HEK293 (cell line): ENCODE measurements around the gene KIF17.

Source experiments
- KLF7 ChIP-seq: fragments of 450-650 bp; formaldehyde crosslinking; IDR thresholded peaks from 2 replicates; pipeline ENCODE4 v1.5.1; 2016; ENCODE audit warnings: missing biosample characterization, missing genetic modification characterization, borderline replicate concordance
- YY1 ChIP-seq: fragments of 450-650 bp; formaldehyde crosslinking; IDR thresholded peaks from 2 replicates; pipeline ENCODE4 v1.5.1; 2018; ENCODE audit warnings: missing biosample characterization, missing genetic modification characterization
- ZNF211 ChIP-seq: fragments of 450-650 bp; formaldehyde crosslinking; IDR thresholded peaks from 2 replicates; pipeline ENCODE4 v1.5.1; 2016; ENCODE audit warnings: low read depth, missing biosample characterization, missing genetic modification characterization
- ZNF423 ChIP-seq: fragments of 450-650 bp; formaldehyde crosslinking; IDR thresholded peaks from 2 replicates; pipeline ENCODE4 v1.5.1; 2016; ENCODE audit warnings: missing biosample characterization, missing genetic modification characterization
- ZNF555 ChIP-seq: fragments of 450-650 bp; formaldehyde crosslinking; conservative IDR thresholded peaks from 2 replicates; pipeline ENCODE4 v1.5.1; 2017; ENCODE audit warnings: missing biosample characterization, mild to moderate bottlenecking, missing genetic modification characterization, inconsistent platforms
- TF ChIP-seq, protein P1 (sequence below): fragments of 450-650 bp; formaldehyde crosslinking; IDR thresholded peaks from 2 replicates; pipeline ENCODE4 v1.5.1; 2016; ENCODE audit warnings: missing biosample characterization, missing genetic modification characterization

DNA sequence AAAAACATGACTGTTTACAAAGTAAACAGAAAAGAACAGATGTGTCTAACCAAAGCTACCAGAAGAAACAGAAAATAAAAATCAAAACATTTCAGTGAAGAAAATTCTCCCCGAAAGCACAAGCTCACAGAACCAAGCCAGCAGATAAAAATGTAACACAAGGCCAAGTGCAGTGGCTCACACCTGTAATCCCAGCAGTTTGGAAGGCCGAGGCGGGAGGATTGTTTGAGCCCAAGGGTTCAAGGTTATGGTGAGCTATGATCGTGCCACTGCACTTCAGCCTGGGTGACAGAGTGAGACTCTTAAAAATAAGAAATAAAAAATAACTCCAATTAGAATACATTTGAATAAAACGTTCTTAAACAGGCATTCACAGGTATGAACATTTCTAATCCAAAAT, 37.5 kb downstream of the KIF17 start:
- TF ChIP-seq ZNF555 (tag by site-specific recombination) (no peak), ZNF211 (tag by site-specific recombination) (no peak), ZNF423 (tag by site-specific recombination) (no peak), YY1 (tag by site-specific recombination) (no peak), KLF7 (tag by site-specific recombination) (no peak)
- TF ChIP-seq, protein P1, sequence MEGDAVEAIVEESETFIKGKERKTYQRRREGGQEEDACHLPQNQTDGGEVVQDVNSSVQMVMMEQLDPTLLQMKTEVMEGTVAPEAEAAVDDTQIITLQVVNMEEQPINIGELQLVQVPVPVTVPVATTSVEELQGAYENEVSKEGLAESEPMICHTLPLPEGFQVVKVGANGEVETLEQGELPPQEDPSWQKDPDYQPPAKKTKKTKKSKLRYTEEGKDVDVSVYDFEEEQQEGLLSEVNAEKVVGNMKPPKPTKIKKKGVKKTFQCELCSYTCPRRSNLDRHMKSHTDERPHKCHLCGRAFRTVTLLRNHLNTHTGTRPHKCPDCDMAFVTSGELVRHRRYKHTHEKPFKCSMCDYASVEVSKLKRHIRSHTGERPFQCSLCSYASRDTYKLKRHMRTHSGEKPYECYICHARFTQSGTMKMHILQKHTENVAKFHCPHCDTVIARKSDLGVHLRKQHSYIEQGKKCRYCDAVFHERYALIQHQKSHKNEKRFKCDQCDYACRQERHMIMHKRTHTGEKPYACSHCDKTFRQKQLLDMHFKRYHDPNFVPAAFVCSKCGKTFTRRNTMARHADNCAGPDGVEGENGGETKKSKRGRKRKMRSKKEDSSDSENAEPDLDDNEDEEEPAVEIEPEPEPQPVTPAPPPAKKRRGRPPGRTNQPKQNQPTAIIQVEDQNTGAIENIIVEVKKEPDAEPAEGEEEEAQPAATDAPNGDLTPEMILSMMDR (tag by site-specific recombination), result no peak
